ENCODE measurements around the gene PCSK4. TPM values are rescaled to one million over a fixed set of nuclear protein-coding genes. Genes with fewer than 3 reads are reported as not detected.

The PCSK4 gene
- total and polyA plus RNA-seq, 9 of the 15 experiments (the other 6 are each of a cell fraction or from before 2014, with no cell fraction given), result 0.01 to 9.1 (median 2.1) TPM; not detected in 1

GRCh38 chr19:1478934-1479707 lies 11.0 kb downstream of the PCSK4 start, which contains the start of gene C19orf25 (continued):
- no peak for TF ChIP-seq TSHZ1 (CRISPR knock-in tag; IDR thresholded peaks at IDR 0.05)
- no peak for TF ChIP-seq ZNF197 (CRISPR knock-in tag; IDR thresholded peaks at IDR 0.05; ENCODE audit: low read depth)
- TF ChIP-seq TRIM28 (IDR thresholded peaks at IDR 0.05), result 0 out of 2 replicates have a peak, but pooled peaks have one; percentile 61
- TF ChIP-seq RAD51 (IDR thresholded peaks at IDR 0.05; ENCODE audit: borderline replicate concordance, low read depth), result peak; percentile 98
- TF ChIP-seq SNRNP70 (optimal IDR thresholded peaks at IDR 0.05; ENCODE audit: low read depth, low read length), result no peak
- TF ChIP-seq RBM15 (IDR thresholded peaks at IDR 0.05; ENCODE audit: insufficient read depth, low read length), result no peak
- TF ChIP-seq HNRNPLL (IDR thresholded peaks at IDR 0.05; ENCODE audit: low read depth, low read length, poor library complexity, severe bottlenecking), result peak; percentile 82
- no peak for TF ChIP-seq SREBF1 (IDR thresholded peaks at IDR 0.05; ENCODE audit: borderline replicate concordance, low read depth, low read length)
- TF ChIP-seq SUPT5H (IDR thresholded peaks at IDR 0.05), result peak; percentile 92
- peak; percentile 89 for TF ChIP-seq VEZF1 (CRISPR knock-in tag; IDR thresholded peaks at IDR 0.05)
- TF ChIP-seq ZNF551 (CRISPR knock-in tag; IDR thresholded peaks at IDR 0.05), result no peak
- peak; percentile 88 for TF ChIP-seq NFATC3 (IDR thresholded peaks at IDR 0.05)
- TF ChIP-seq TSC22D4 (tag; IDR thresholded peaks at IDR 0.05), result no peak
- TF ChIP-seq SFPQ (IDR thresholded peaks at IDR 0.05; ENCODE audit: low read depth, low read length), result no peak
- no peak; the same call in 1 of the 2 replicates for TF ChIP-seq ATF1 (CRISPR knock-in tag; IDR thresholded peaks at IDR 0.05)
- TF ChIP-seq ATF1 (tag; IDR thresholded peaks at IDR 0.05), result peak; percentile 78
- no peak for TF ChIP-seq ZNF655 (CRISPR knock-in tag; IDR thresholded peaks at IDR 0.05)
- TF ChIP-seq USF1 (CRISPR knock-in tag; IDR thresholded peaks at IDR 0.05), result peak; percentile 97
- no peak for TF ChIP-seq ZSCAN32 (CRISPR knock-in tag; IDR thresholded peaks at IDR 0.05)
- peak; percentile 55; the same call in 1 of the 2 replicates for TF ChIP-seq RB1 (IDR thresholded peaks at IDR 0.05; ENCODE audit: low read depth)
